Sigmoid colon (tissue), 7 donors: ENCODE data around the gene ODF4. TPM values are rescaled to one million over a fixed set of nuclear protein-coding genes. Genes with fewer than 3 reads are reported as not detected.
"Not testable (repeated sequence)": the region's sequence is repeated elsewhere in the genome, so short reads cannot be mapped to it uniquely, and the experiment has no call there.

ENCODE experiments used
- DNase-seq: peaks from one replicate; pipeline ENCODE4 v3.0.0-alpha.2; 2019
- H3K27ac ChIP-seq, 4 donors: fragments of 200-600 bp; sonication (generic); one replicate each; pipeline ENCODE4 v1.5.1; 2016 to 2019; ENCODE audit warnings: mild to moderate bottlenecking in 1 of 4
- H3K27me3 ChIP-seq, 3 donors: fragments of 200-600 bp; sonication (generic); one replicate each; pipeline ENCODE4 v1.5.1; 2019; ENCODE audit warnings: mild to moderate bottlenecking in 1 of 3
- H3K36me3 ChIP-seq, 4 donors: fragments of 200-600 bp; sonication (generic); one replicate each; pipeline ENCODE4 v1.5.1; 2016 to 2019
- H3K4me1 ChIP-seq, 4 donors: fragments of 200-600 bp; sonication (generic); one replicate each; pipeline ENCODE4 v1.5.1; 2017 to 2019
- H3K4me3 ChIP-seq, 4 donors: fragments of 200-600 bp; sonication (generic); one replicate each; pipeline ENCODE4 v1.5.1; 2017 to 2019; ENCODE audit warnings: mild to moderate bottlenecking in 2 of 4, moderate library complexity in 1 of 4
- H3K9me3 ChIP-seq, 4 donors: fragments of 200-600 bp in 3 of 4; sonication (generic) in 3 of 4; one replicate each; pipeline versions ENCODE4 v1.5.1 to v1.6.1; 2013 to 2019
- EP300 ChIP-seq, 4 donors: sonication (generic); formaldehyde crosslinking; IDR thresholded peaks; one replicate each; pipeline ENCODE4 v1.6.1; 2017; ENCODE audit warnings: antibody characterized with exemption in 4 of 4
- POLR2A ChIP-seq, 2 donors: fragments of 450-650 bp; IDR thresholded peaks; one replicate each; pipeline ENCODE4 v1.6.1; 2016; ENCODE audit warnings: antibody characterized with exemption in 2 of 2, mild to moderate bottlenecking in 2 of 2, moderate library complexity in 2 of 2
- POLR2AphosphoS5 ChIP-seq, 4 donors: sonication (generic); formaldehyde crosslinking; IDR thresholded peaks; one replicate each; pipeline ENCODE4 v1.6.1; 2017; ENCODE audit warnings: antibody characterized with exemption in 4 of 4
- WGBS, 2 donors: extraction: QIAGEN DNeasy Blood & Tissue Kit; methylation state at CpG; one replicate each; pipeline ENCODE4 v1.1.7; 2013; 5-methylcytosine and 5-hydroxymethylcytosine counted together
- intact Hi-C: fragments of 100-400 bp; cut with DNase I; formaldehyde crosslinking; loops from one replicate; pipeline ENCODE4 v1.15.1; 2023
- polyA plus RNA-seq, 3 donors: library from polyadenylated mRNA; stranded (reverse); fragments of 200-250 nt; gene quantifications; one replicate each; pipeline ENCODE4 v1.2.3, GENCODE V29; 2013
- total RNA-seq, 4 donors: library from RNA; depleted of rRNA; stranded (reverse); fragments of >200 nt; gene quantifications; one replicate each; pipeline ENCODE4 v1.1.0, GENCODE V29; 2016
- TF ChIP-seq, protein P1 (sequence below), 4 experiments: fragments of 450-650 bp in 3 of 4; fragments of 200-600 bp in 1 of 4; IDR thresholded peaks; one replicate each; pipeline ENCODE4 v1.5.1; 2016 to 2019; ENCODE audit warnings: antibody characterized with exemption in 4 of 4, mild to moderate bottlenecking in 3 of 4, moderate library complexity in 2 of 4
- donor health status: healthy with polysubstance abuse.
- donor health status: Bipolar disorder and iron deficiency.
- donor health status: healthy.

Gene ODF4
- total and polyA plus RNA-seq, 7 donors, result not detected

GRCh38 chr17:8375738-8376259 is 36.2 kb downstream of the ODF4 start:
- peak overlapping the region; percentile 65 to 86 (median 71) for H3K4me3 ChIP-seq
- WGBS, 2 donors, result 10 to 24% methylated on average over 18 of the region's 18 CpGs

GRCh38 chr17:8376271-8377067 is 36.8 kb downstream of the ODF4 start, which contains the start of gene KRABD2:
KRABD2 (minus strand) TSS chr17:8376704.
- intact Hi-C loops, result no loop called here
- TF ChIP-seq, protein P1, sequence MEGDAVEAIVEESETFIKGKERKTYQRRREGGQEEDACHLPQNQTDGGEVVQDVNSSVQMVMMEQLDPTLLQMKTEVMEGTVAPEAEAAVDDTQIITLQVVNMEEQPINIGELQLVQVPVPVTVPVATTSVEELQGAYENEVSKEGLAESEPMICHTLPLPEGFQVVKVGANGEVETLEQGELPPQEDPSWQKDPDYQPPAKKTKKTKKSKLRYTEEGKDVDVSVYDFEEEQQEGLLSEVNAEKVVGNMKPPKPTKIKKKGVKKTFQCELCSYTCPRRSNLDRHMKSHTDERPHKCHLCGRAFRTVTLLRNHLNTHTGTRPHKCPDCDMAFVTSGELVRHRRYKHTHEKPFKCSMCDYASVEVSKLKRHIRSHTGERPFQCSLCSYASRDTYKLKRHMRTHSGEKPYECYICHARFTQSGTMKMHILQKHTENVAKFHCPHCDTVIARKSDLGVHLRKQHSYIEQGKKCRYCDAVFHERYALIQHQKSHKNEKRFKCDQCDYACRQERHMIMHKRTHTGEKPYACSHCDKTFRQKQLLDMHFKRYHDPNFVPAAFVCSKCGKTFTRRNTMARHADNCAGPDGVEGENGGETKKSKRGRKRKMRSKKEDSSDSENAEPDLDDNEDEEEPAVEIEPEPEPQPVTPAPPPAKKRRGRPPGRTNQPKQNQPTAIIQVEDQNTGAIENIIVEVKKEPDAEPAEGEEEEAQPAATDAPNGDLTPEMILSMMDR (IDR thresholded peaks at IDR 0.05), result peak in 3 of 4 experiments; percentile 46 to 57 (median 52)
- peak; percentile 74 to 75 for TF ChIP-seq POLR2A (IDR thresholded peaks at IDR 0.05)
- no peak for TF ChIP-seq EP300 (IDR thresholded peaks at IDR 0.05)
- TF ChIP-seq POLR2AphosphoS5 (IDR thresholded peaks at IDR 0.05), result peak; percentile 61 to 91 (median 80)
- no peaks in the 10 kb centered on the region for H3K27me3 ChIP-seq
- peak within 1 kb of the TSS; percentile 87 to 92 (median 88) for H3K27ac ChIP-seq
- H3K4me1 ChIP-seq, result peaks cover 0 to 43% (median 32%) of the 10 kb centered on the region in 4 donors
- WGBS, 2 donors, result 1 to 2% methylated on average over 41 of the region's 41 CpGs
- peak within 1 kb of the TSS; percentile 65 to 86 (median 71) for H3K4me3 ChIP-seq
- H3K9me3 ChIP-seq, result no peaks in the 10 kb centered on the region
- peaks cover 8 to 49% (median 36%) of the 10 kb centered on the region in 4 donors for H3K36me3 ChIP-seq
- DNase-seq, result peak; percentile 93

More at GRCh38 chr17:8375738-8376259, 36.2 kb downstream of the ODF4 start:
- no peaks in the 10 kb centered on the region for H3K27me3 ChIP-seq
- H3K9me3 ChIP-seq, result no peaks in the 10 kb centered on the region
- H3K27ac ChIP-seq, result peak overlapping the region; percentile 87 to 92 (median 88)
- peaks cover 1 to 48% (median 30%) of the 10 kb centered on the region in 4 donors for H3K36me3 ChIP-seq
- no peak for DNase-seq
- peaks cover 0 to 36% (median 26%) of the 10 kb centered on the region in 4 donors for H3K4me1 ChIP-seq
- intact Hi-C loops, result no loop called here
- no peak for TF ChIP-seq POLR2A (IDR thresholded peaks at IDR 0.05)
- TF ChIP-seq EP300 (IDR thresholded peaks at IDR 0.05), result no peak

DNA sequence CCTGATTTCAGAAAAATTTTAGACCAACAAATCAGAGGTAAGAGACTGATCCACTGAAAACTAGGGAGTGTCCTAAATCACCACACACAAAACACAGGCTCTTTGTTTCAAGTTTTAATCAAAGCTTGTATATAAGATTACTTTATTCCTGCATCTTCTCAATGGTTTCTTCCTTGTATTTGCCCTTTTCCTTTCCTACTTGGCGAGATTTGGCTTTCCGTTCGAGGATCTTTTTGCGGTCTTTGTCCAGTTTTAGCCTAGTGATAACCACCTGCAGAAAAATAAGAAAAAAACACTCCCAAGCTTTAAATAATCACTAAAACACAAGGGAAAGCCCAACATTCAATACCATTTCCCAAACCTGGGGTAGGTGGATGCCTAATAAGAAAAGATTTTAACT is 37.8 kb downstream of the ODF4 start:
- Histone ChIP-seq H3K36me3 (peaks cover 8 to 52% (median 37%) of the 10 kb centered on the region in 4 donors), H3K27ac (peak overlapping the region in 3 of 4 donors; percentile 87 to 92 (median 88)), H3K4me1 (peaks cover 0 to 51% (median 42%) of the 10 kb centered on the region in 4 donors), H3K27me3 (no peaks in the 10 kb centered on the region), H3K4me3 (no peak overlapping the region), H3K9me3 (no peaks in the 10 kb centered on the region)
- TF ChIP-seq POLR2A (IDR thresholded peaks at IDR 0.05) (no peak), POLR2AphosphoS5 (IDR thresholded peaks at IDR 0.05) (no peak), EP300 (IDR thresholded peaks at IDR 0.05) (no peak)
- TF ChIP-seq, protein P1 (IDR thresholded peaks at IDR 0.05), result no peak
- intact Hi-C loops, result no loop called here
- WGBS, 2 donors, result 56 to 83% methylated on average over 4 of the region's 4 CpGs
- DNase-seq, result no peak

GRCh38 chr17:8378117-8378516 is 38.5 kb downstream of the ODF4 start:
- WGBS, 2 donors, result 51 to 79% methylated on average over 8 of the region's 8 CpGs
- H3K27ac ChIP-seq, H3K9me3 ChIP-seq, H3K27me3 ChIP-seq, DNase-seq, H3K4me3 ChIP-seq, intact Hi-C loops: not testable (repeated sequence)
- Histone ChIP-seq H3K36me3 (peaks cover 8 to 52% (median 37%) of the 10 kb centered on the region in 4 donors), H3K4me1 (peaks cover 0 to 51% (median 43%) of the 10 kb centered on the region in 4 donors)

DNA sequence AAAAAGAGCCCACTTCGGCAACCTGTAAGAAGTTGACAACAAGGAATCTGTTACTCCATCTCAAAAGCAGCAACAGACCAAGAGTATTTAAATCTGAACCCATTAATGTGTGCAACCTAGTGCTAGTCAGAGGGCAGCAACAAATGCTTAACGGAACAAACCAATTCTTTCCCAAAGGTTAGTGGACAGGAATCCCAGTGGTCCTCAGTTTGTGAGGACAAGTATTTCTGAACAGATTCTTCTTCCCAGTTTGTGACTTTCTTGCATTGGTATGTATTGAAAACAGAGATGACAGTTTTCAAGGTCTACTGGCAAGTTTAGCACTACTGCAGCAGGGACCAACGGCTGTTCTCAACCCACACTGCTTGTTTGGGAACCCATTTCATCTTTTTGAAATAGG is 40.4 kb downstream of the ODF4 start:
- H3K9me3 ChIP-seq, result no peaks in the 10 kb centered on the region
- H3K27me3 ChIP-seq, result no peaks in the 10 kb centered on the region
- H3K36me3 ChIP-seq, result peaks cover 8 to 52% (median 37%) of the 10 kb centered on the region in 4 donors
- intact Hi-C loops, result loop anchor here (5.0 kb wide), 2 partner anchors 133 to 862 kb away; partner anchors contain the start of genes CTC1 and PFAS
- WGBS, 2 donors, result 39 to 72% methylated on average over 3 of the region's 3 CpGs
- no peak overlapping the region for H3K27ac ChIP-seq
- no peak for TF ChIP-seq EP300 (IDR thresholded peaks at IDR 0.05)
- no peak for TF ChIP-seq POLR2A (IDR thresholded peaks at IDR 0.05)
- no peak for TF ChIP-seq POLR2AphosphoS5 (IDR thresholded peaks at IDR 0.05)
- TF ChIP-seq, protein P1 (IDR thresholded peaks at IDR 0.05), result no peak
- no peak overlapping the region for H3K4me3 ChIP-seq
- DNase-seq, result no peak
- H3K4me1 ChIP-seq, result peaks cover 0 to 60% (median 47%) of the 10 kb centered on the region in 4 donors
